LNCAP (cell line): ENCODE measurements around the gene PPP2R2D.

Experiments used
- CTCF ChIP-seq: fragments of 450-650 bp; IDR thresholded peaks from 2 replicates; pipeline ENCODE4 v1.5.1; 2017; ENCODE audit warnings: mild to moderate bottlenecking

Gene PPP2R2D

GRCh38 chr10:131892806-131893675 lies 7.8 kb upstream of the PPP2R2D start:
- TF ChIP-seq CTCF, result no peak

GRCh38 chr10:131895116-131895515 lies 5.7 kb upstream of the PPP2R2D start:
- TF ChIP-seq CTCF, result no peak

GRCh38 chr10:131896403-131896802 lies 4.4 kb upstream of the PPP2R2D start:
- TF ChIP-seq CTCF, result no peak

- no peak for TF ChIP-seq CTCF
Observed at GRCh38 chr10:131897297-131897899, 3.4 kb upstream of the PPP2R2D start.

- TF ChIP-seq CTCF, result no peak
Observed at GRCh38 chr10:131898061-131898460, 2.7 kb upstream of the PPP2R2D start.

- TF ChIP-seq CTCF, result no peak
Observed at GRCh38 chr10:131898713-131899112, 2.1 kb upstream of the PPP2R2D start.

- TF ChIP-seq CTCF, result no peak
Observed at GRCh38 chr10:131899116-131899690, 1.6 kb upstream of the PPP2R2D start.
